HG03571 (cell line): Measurements from ENCODE around the gene ARL6.
A peak's percentile ranks its signal among the peaks of the same experiment; 100 is the strongest.

Source experiments
- ATAC-seq: cut with Tn5 transposase; IDR thresholded peaks from one replicate; pipeline ENCODE4 v1.9.1; 2021; ENCODE audit not compliant: unreplicated experiment

The ARL6 gene

GRCh38 chr3:97764407-97765238, at the start of gene ARL6:
TSS of gene ARL6 (plus strand) at chr3:97764758. CDS start at chr3:97768108, 3,350 bp downstream.
- ATAC-seq, result peak; percentile 96

GRCh38 chr3:97719156-97719821, 45.3 kb upstream of the ARL6 start:
- ATAC-seq, result peak; percentile 76

DNA sequence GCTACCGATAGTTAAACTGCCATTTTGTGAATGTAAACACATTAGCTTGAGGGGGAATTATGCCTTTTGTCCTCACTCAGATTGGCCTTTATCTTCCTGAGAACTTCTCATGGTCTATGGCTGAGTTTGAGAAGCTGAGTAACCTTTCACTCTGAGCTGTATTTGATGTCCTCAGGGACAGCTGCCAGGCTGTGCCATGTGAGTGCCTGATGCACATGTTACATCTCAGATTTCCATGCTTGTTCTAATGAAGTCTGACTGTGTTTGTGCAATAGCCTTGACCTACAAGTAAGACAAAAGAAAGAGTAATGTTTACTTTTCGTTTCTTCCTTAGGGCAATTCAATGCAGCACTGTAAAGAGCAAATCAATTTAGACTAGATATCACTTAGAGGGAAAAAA, 44.1 kb upstream of the ARL6 start:
- no peak for ATAC-seq

GRCh38 chr3:97721446-97721845, 43.1 kb upstream of the ARL6 start:
- ATAC-seq, result no peak

GRCh38 chr3:97736928-97737327, 27.6 kb upstream of the ARL6 start:
- no peak for ATAC-seq

DNA sequence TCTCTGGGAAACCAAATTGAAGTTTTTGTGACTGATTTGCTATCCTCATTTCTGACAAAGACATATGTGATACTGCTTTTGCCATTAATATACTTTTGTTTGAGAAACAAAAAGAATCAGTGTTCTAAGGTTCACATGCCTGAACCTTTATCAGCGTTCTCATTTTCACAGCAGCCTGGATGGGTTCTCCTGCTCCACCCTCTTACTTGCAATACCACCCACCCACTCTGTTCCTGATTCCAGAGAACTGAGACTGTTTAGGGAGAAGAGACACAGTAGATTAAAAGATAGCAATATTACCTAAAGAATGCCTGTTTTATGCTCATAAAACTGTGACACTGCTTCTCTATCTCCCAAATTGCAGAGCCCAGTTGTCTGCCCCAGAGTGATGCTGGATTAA, 25.8 kb upstream of the ARL6 start:
- no peak for ATAC-seq

DNA sequence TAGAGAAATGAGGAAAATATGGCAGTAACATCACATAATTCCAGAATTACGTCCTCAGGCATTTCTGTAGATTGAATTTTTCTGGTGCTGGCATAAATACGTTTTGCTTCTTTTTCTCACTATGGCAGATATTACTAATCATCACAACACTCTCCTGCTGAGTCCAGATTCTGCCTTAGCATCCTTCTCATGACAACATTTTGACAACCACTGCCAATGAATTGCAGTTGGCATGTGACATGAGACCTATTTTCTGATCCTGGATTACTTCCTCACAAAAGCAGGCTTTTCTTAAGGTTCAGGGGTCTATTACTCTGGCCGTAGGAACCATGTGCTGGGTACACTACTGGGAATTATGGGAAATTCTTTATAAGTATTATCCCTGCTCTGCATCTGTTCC, 22.5 kb upstream of the ARL6 start:
- no peak for ATAC-seq

GRCh38 chr3:97744289-97744688, 20.3 kb upstream of the ARL6 start:
- no peak for ATAC-seq

GRCh38 chr3:97763586-97764406, 762 bp upstream of the ARL6 start:
- no peak for ATAC-seq

DNA sequence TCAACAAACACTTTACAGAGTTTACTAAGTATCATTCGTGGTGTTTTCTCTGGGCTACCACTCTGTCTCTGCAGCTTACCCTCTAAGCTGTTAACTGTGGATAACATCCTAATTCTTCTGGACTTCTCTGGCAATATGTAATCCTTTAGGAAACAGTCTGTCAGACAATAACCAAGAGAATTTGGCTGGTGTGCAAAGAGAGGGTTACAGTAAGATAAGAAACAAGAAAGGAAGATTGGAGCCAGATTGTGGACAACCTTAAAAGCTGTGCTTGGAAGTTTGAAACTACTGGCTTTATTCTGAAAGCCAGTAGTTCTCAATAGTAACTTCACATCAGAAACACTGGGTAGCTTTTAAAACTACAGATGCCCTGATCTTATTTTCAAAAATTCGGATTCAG, 778 bp downstream of the ARL6 start:
- ATAC-seq, result no peak

DNA sequence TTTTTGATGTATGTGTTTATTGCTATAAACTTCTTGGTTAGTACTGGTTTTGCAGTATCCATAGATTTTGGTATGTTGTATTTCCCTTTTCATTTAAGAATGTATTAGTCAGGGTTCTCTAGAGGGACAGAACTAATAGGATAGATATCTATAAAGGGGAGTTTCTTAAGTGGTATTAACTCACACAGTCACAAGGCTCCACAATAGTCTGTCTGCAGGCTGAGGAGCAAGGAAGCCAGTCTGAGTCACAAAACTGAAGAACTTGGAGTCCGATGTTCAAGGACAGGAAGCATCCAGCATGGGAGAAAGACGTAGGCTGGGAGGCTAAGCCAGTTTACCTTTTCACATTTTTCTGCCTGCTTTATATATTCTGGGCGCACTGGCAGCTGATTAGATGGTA, 8.4 kb downstream of the ARL6 start:
- ATAC-seq, result no peak

GRCh38 chr3:97778152-97778551, 13.6 kb downstream of the ARL6 start:
- no peak for ATAC-seq

- ATAC-seq, result peak; percentile 71
Observed at GRCh38 chr3:97793420-97794019, 29.0 kb downstream of the ARL6 start.

- ATAC-seq, result no peak
Observed at GRCh38 chr3:97795951-97796350, 31.4 kb downstream of the ARL6 start.

GRCh38 chr3:97804471-97804870, 39.9 kb downstream of the ARL6 start:
- no peak for ATAC-seq

GRCh38 chr3:97810779-97811390, 46.3 kb downstream of the ARL6 start:
- no peak for ATAC-seq

GRCh38 chr3:97815149-97815917, 50.8 kb downstream of the ARL6 start:
- ATAC-seq, result no peak

DNA sequence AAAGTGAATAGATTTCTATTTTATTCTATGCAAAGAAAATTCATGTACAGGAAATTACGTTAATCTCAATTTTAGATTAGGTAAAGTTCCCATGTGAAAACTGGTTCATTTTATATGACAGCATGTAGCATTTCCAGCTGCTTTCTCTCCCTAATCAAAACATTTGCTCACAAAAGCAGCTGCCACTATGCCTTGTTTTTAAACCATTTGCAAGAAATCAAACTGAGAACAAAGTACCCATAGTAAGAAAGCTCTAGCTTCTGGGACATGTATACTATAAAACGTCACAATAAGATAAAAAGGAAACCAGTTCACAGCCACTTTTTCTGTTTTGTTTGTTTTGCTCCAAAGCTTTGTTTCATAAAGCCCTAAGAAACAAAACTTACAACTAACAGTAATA, 52.3 kb downstream of the ARL6 start:
- no peak for ATAC-seq

- ATAC-seq, result no peak
Observed at GRCh38 chr3:97817965-97818364, 53.4 kb downstream of the ARL6 start.

GRCh38 chr3:97820780-97821179, 56.2 kb downstream of the ARL6 start:
- ATAC-seq, result no peak
